HUDEP-2 (cell line): ENCODE measurements around the gene KRT24.
A peak's percentile ranks its signal among the peaks of the same experiment; 100 is the strongest.
"Not testable (repeated sequence)": the region's sequence is repeated elsewhere in the genome, so short reads cannot be mapped to it uniquely, and the experiment has no call there.

ENCODE experiments used
- DNase-seq, 76 experiments: peaks; one replicate each; lab custom pipeline; 2025; ENCODE audit not compliant: unreplicated experiment in 76 of 76; lab: John Stamatoyannopoulos, UW

KRT24 gene

DNA sequence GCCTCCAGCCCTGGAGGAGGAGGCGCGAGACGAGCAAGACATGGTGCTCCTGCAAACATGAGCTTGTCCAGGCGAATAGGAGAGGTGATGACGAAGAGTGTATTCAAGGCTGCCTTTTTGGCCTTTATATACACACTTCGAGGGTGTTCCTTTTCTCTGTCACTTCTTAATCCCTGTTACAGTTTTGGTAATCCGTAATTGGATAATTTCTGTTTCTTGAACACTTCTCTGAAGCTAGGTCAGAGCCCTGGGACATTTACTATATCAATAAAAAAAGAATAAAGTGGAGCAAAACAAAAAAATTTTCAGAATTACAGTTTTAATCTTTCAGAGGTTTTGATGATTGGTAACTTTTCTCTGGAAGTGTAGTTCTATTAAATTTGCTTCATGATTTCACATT is at the start of gene KRT24:
TSS of gene KRT24 (minus strand) at position 101 of the 400 bp plus-strand sequence. CDS start at position 42, 59 bp downstream.
- DNase-seq, result no peak

GRCh38 chr17:40751065-40751464 is 47.5 kb upstream of the KRT24 start:
- DNase-seq, result no peak

DNA sequence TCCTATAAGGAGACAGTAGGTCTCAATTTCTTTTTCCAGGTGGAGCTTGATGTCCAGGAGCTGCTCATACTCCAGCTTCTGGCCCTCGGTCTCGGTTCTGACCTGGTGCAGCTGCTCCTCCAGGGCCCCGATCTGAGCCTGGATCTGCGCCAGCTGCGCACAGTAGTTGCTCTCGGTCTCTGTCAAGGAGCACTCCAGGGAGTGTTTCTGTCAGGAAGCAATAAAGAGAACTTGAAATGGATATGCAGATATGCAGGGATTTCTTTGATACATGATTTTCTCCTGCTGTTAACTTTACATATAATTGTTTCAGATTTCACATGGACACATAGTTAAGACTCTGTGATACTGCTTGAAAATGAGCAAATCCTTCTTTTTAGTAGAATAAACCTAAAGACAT is 46.8 kb upstream of the KRT24 start:
- DNase-seq, result no peak

DNA sequence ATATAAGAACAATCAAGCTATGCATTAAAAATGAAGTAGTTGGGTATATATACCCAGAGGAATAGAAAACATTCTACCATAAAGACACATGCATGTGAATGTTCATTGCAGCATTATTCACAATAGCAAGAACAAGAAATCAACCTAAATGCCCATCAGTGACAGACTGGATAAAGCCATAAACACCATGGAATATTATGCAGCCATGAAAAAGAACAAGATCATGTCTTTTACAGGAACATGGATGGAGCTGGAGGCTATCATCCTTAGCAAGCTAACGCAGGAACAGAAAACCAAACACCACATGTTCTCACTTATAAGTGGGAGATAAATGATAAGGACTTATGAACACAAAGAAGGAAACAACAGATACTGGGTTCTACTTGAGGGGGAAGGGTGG is 45.1 kb upstream of the KRT24 start:
- DNase-seq, result not testable (repeated sequence)

DNA sequence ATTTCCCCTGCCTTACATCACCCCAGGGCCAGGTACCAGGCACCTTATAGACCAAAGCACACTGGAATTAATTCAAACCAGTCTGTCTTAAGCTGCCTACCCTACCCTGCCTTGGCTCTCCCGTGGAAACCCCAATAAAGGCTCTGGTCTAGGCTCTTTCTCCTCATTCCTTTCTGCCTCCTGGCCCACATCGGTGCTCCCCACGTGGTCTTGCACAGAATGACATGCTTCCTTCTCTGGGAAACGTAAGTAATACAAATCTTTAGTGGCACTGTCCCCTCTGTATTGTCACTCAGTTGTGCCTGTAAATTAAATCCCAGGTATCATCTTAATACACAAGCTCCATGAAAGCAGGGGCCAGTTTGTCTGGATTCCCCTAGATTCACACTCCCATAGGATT is 35.0 kb upstream of the KRT24 start:
- DNase-seq, result peak in 1 of 76 experiments; percentile 5

DNA sequence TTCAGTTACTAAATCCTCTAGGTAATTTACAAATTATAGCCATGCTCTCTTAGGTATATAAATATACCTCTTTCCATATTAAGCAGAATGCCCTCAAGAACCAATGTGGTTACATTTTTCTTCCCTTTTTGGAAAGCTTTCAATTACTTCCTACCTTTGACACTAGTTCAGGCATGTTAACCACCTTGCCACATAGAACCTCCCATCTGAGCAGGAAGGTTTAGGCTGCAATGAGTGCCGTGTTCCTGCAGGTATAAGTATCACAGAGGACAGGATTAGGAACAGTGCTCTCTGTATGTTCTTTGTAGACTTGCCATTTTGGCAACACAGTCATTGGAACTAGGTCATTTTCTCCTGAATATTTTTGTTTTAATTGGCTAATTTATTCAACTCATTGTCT is 31.5 kb upstream of the KRT24 start:
- DNase-seq, result no peak

GRCh38 chr17:40734018-40734417 is 30.5 kb upstream of the KRT24 start:
- DNase-seq, result no peak

DNA sequence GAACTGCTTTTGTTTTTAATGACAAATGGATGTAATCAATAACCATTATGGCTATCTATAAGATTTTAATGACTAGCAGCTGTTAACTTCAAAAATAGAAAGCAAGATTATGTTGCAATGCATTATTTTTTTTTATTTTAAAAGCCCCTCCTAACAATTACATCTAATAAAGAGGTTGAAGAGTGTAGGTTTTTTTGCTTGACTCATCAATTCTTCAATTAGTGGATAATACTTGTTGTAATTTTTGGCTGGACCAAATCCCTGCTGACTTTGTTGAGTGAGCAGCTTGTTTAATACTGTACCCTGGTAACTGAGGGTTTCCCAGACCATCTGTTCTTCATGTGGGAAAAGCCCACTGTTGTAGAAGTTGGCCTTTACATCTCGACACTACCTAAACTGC is 27.4 kb upstream of the KRT24 start:
- DNase-seq, result no peak

GRCh38 chr17:40727447-40728231 is 24.1 kb upstream of the KRT24 start:
- no peak for DNase-seq

DNA sequence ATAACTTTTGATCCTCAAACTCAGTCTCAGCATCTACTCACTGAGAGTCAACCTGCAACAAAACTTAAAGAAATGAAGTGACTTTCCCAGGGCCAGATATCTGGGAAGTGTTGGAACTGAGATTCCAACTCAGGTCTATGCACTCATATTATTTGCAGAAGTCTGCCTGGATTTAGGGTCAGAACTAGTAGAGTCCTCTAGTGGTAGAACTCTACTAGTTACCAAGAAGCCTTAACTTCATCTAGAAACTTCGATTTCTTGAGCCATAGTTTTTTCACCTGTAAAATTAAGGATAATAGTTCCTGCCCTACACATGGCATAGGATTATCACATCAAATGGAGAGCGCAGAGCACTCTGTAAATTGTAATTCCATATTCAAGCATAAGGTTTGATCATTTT is 23.4 kb upstream of the KRT24 start:
- no peak for DNase-seq

DNA sequence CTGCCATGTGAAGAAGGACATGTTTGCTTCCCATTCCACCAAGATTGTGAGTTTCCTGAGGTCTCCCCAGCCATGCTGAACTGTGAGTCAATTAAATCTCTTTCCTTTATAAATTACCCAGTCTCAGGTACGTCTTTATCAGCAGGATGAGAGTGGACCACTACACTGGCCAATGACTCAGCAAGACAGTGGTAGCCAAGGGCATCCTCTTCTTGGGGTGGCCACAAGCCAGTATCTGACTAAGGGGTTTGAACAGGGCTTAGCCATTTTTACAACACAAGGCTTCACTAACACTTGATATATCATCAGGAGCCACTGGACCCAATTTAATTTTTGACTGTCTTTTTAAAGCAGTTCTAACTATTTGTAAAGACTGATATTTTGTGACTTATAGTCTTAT is 21.1 kb upstream of the KRT24 start:
- no peak for DNase-seq

- DNase-seq, result no peak
Observed at GRCh38 chr17:40722241-40722640, 18.7 kb upstream of the KRT24 start.

DNA sequence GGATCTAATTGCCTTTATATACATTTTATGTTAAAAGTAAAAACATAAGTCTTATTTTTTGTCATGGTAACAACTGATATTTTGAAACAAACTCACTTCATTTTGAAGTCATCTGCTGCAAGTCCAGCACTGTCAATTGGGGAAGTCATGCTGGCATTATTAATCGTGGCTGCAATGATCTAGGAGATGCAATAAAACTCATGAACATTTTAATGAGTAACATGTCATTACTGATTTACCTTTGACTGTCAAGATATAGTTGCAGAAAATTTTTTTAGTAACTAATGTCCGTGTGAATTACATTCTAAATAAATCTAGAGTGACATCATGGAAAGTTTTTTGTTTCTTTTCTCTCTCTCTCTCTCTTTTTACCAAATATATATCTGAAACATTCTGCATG is 17.3 kb upstream of the KRT24 start:
- no peak for DNase-seq

- no peak for DNase-seq
Observed at GRCh38 chr17:40718930-40719329, 15.4 kb upstream of the KRT24 start.

DNA sequence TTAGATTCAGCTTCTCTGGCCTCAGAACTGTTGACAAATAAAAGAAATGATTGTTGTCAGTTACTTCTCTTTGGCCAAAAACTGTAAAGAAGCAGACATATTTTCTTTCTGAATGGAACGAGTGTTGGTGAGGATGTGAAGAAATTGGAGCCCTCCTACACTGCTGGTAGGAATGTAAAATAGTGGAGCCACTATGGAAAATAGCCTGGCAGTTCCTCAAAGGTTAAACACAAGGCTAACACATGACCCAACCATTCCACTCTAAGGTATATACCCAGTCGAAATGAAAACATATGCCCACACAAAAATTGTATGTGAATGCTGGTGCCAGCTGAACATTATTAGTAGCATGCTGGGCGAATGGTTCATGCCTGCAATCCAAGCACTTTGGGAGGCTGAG is 14.2 kb upstream of the KRT24 start:
- DNase-seq, result no peak

DNA sequence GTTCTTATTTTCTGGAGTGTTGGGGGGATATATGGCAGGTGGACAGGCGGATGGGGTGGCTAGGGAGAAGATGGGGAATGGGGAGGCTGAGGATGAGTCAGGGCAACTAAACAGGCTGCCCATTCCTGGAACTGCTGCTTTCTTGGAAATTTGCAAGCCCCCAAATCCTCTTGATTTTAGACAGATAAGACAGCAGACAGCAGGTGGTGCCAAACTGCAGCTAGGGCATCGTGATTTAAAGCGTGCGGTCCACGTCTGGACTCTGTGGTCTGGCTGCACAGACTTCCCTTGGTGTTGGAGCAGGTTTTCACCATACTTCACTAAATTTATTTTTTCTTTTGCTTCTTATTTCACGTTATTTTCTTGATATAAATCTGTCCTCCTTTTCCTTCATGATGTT is 10.9 kb upstream of the KRT24 start:
- no peak for DNase-seq

- DNase-seq, result no peak
Observed at GRCh38 chr17:40707745-40708144, 4.2 kb upstream of the KRT24 start.

- no peak for DNase-seq
Observed at GRCh38 chr17:40705584-40705983, 2.0 kb upstream of the KRT24 start.

DNA sequence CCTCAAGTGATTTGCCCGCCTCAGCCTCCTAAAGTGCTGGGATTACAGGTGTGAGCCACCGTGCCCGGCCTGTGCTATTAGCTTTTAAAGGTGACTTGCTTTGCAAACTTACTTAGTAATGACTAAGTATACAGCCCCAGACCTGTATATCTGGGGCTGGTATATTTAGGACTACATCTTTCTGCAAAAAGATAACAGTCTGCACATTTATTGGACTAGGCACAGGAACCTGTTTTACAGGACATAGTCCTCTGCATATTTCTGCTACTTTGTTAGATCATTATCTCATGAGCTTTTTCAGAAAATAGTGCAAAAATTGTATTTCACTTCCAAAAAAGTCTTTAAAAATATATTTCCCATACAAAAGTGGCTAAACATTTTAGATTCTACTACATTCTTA is 1.3 kb downstream of the KRT24 start:
- no peak for DNase-seq

DNA sequence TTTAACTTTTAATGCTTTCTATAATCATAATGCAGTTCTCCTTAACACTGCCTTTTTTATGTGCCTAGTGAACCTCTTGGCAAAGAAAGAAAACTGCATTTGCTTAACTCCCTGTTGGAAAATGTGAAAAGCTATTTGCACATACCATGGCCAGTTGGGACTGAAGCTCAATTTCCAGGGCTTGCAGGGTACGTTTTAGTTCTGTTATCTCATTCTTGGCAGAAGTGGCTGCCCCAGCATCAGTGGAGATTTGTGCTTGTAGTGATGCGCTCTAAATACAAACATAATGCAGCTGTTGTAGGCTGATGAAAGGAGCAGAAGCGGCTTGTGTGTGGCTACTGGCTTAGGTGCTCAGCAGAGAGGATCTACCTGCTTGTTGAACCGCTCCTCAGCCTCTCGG is 3.7 kb downstream of the KRT24 start:
- peak in 1 of 76 experiments; percentile 2 for DNase-seq

DNA sequence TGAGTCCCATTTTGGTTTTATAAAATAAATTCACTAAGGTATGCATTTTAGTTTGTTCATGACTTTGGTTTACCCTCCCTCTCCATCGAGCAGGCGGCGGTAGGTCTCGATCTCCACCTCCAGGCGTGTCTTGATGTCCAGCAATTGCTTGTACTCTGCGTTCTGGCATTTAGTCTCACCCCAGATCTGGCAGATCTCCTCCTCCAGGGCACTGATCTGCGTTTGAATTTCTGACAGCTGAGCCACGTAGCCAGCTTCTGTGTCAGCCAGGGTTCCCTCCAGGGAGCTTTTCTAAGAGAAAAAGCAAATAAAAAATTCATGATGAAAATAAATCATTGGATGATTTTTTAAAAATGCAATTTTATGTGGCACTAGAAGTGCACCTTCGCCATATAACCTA is 4.2 kb downstream of the KRT24 start:
- DNase-seq, result no peak

- DNase-seq, result no peak
Observed at GRCh38 chr17:40697297-40697696, 6.3 kb downstream of the KRT24 start.

DNA sequence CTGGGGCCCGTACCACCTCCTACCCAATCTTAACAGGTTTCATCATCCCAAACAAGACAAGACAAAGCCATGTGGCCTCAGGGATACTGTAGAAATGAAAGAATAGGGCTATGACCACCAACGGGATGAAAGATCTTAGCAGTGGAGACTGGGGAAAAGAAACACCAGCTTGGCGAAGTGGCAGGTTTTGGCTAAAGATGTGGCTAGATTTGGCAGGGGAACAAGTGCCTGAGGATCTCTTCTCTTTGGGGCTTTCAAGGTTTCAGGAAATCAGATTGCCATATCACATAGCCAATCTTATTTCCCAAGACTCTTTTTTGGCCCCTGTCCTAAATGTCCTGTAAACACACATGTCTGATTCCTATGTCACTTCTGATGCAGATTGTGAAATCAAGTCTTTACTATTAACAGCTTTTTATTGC is 6.9 kb downstream of the KRT24 start:
- no peak for DNase-seq
